Subcutaneous abdominal adipose tissue (tissue), 5 donors: ENCODE measurements around the gene CRMP1.
"Not testable (repeated sequence)": the region's sequence is repeated elsewhere in the genome, so short reads cannot be mapped to it uniquely, and the experiment has no call there.

Source experiments
- H3K27ac ChIP-seq: one replicate; pipeline ENCODE4 v1.7.0; 2013; ENCODE audit warnings: low read depth, mild to moderate bottlenecking, inconsistent platforms, low read length, moderate library complexity
- H3K27me3 ChIP-seq, 5 donors: one replicate each; pipeline ENCODE4 v1.7.0; 2013; ENCODE audit warnings: low read length in 5 of 5, inconsistent platforms in 1 of 5; ENCODE audit not compliant: control insufficient read depth in 5 of 5, insufficient read depth in 4 of 5
- H3K36me3 ChIP-seq, 5 donors: one replicate each; pipeline ENCODE4 v1.7.0; 2013; ENCODE audit warnings: low read length in 5 of 5; ENCODE audit not compliant: control insufficient read depth in 5 of 5, insufficient read depth in 5 of 5
- H3K4me1 ChIP-seq, 5 donors: one replicate each; pipeline ENCODE4 v1.7.0; 2013; ENCODE audit warnings: low read length in 5 of 5, mild to moderate bottlenecking in 3 of 5, moderate library complexity in 1 of 5; ENCODE audit not compliant: control insufficient read depth in 5 of 5, insufficient read depth in 5 of 5
- H3K4me3 ChIP-seq, 5 donors: one replicate each; pipeline ENCODE4 v1.7.0; 2013; ENCODE audit warnings: low read length in 5 of 5, low read depth in 1 of 5
- H3K9ac ChIP-seq, 5 donors: one replicate each; pipeline ENCODE4 v1.7.0; 2013; ENCODE audit warnings: low read length in 5 of 5, mild to moderate bottlenecking in 4 of 5, moderate library complexity in 3 of 5
- H3K9me3 ChIP-seq, 5 donors: one replicate each; pipeline ENCODE4 v1.7.0; 2013; ENCODE audit warnings: low read length in 5 of 5; ENCODE audit not compliant: control insufficient read depth in 5 of 5
- donor health status: healthy.
- donor health status: healthy.
- donor health status: healthy.
- donor health status: healthy.
- donor health status: healthy.

CRMP1 gene

DNA sequence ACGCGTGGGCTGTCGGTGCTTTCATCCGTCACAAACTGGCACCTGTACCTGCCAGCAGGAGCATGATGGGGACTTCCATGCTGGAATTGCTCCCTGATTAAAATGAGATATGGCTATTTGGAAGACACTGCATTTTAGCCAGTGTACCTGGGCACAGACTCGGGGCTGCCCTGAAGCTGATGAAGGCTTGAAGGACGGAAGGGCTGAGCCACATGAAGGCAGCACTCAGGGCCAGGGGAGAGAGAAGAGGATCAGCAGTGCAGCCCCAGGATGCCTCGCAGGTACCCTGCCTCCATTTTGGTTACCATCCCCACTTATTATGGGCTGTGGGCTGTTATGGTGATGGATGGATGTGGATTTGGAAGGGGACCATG, 79.0 kb downstream of the CRMP1 start:
- H3K36me3 ChIP-seq = peaks cover 0 to 54% (median 42%) of the 10 kb centered on the region in 5 donors
- no peak overlapping the region for H3K4me3 ChIP-seq
- H3K27me3 ChIP-seq = no peaks in the 10 kb centered on the region
- no peak overlapping the region for H3K9ac ChIP-seq
- no peaks in the 10 kb centered on the region for H3K4me1 ChIP-seq
- H3K9me3 ChIP-seq = peaks cover 0 to 8% (median 4%) of the 10 kb centered on the region in 5 donors
- no peak overlapping the region for H3K27ac ChIP-seq

GRCh38 chr4:5812506-5813229, 80.2 kb downstream of the CRMP1 start:
- Histone ChIP-seq H3K27me3 (no peaks in the 10 kb centered on the region), H3K4me1 (peaks cover 0 to 5% (median 0%) of the 10 kb centered on the region in 5 donors), H3K9me3 (peaks cover 0 to 8% (median 4%) of the 10 kb centered on the region in 5 donors), H3K36me3 (peaks cover 0 to 61% (median 50%) of the 10 kb centered on the region in 5 donors), H3K9ac (no peak overlapping the region), H3K4me3 (no peak overlapping the region), H3K27ac (no peak overlapping the region)

- H3K27ac ChIP-seq = not testable (repeated sequence)
Observed at GRCh38 chr4:5812057-5812456, 80.8 kb downstream of the CRMP1 start.

GRCh38 chr4:5810770-5811430, 82.0 kb downstream of the CRMP1 start:
- Histone ChIP-seq H3K4me1 (peaks cover 0 to 5% (median 0%) of the 10 kb centered on the region in 5 donors), H3K9ac (no peak overlapping the region), H3K27me3 (no peaks in the 10 kb centered on the region), H3K9me3 (peaks cover 0 to 8% (median 4%) of the 10 kb centered on the region in 5 donors), H3K27ac (no peak overlapping the region), H3K36me3 (peaks cover 0 to 59% (median 46%) of the 10 kb centered on the region in 5 donors), H3K4me3 (no peak overlapping the region)

More at GRCh38 chr4:5812057-5812456, 80.8 kb downstream of the CRMP1 start:
- peaks cover 0 to 61% (median 50%) of the 10 kb centered on the region in 5 donors for H3K36me3 ChIP-seq
- H3K9me3 ChIP-seq, H3K9ac ChIP-seq, H3K4me1 ChIP-seq, H3K4me3 ChIP-seq, H3K27me3 ChIP-seq: not testable (repeated sequence)

DNA sequence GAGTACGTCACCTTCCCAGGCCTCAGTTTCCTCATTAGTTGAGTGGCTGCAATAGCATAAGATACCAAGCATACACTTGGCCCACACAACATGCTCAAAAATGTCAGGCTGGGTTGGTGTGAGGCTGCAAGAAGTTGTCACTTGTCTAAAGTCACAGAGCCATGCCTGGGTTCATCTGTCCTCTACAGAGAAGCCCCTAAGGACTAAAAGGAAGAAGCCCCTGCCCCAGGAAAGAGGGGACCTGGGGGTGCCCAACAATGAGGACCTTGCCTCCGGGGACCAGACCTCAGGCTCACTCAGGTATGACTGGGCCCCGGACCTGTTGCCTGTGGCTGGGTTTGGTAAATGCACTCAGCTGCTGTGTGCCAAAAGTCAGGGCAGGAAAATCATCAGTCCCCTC, 82.7 kb downstream of the CRMP1 start:
- peaks cover 0 to 62% (median 51%) of the 10 kb centered on the region in 5 donors for H3K36me3 ChIP-seq
- H3K9me3 ChIP-seq = peaks cover 0 to 8% (median 4%) of the 10 kb centered on the region in 5 donors
- no peak overlapping the region for H3K9ac ChIP-seq
- no peaks in the 10 kb centered on the region for H3K27me3 ChIP-seq
- H3K27ac ChIP-seq = no peak overlapping the region
- no peak overlapping the region for H3K4me3 ChIP-seq
- peaks cover 0 to 5% (median 0%) of the 10 kb centered on the region in 5 donors for H3K4me1 ChIP-seq

DNA sequence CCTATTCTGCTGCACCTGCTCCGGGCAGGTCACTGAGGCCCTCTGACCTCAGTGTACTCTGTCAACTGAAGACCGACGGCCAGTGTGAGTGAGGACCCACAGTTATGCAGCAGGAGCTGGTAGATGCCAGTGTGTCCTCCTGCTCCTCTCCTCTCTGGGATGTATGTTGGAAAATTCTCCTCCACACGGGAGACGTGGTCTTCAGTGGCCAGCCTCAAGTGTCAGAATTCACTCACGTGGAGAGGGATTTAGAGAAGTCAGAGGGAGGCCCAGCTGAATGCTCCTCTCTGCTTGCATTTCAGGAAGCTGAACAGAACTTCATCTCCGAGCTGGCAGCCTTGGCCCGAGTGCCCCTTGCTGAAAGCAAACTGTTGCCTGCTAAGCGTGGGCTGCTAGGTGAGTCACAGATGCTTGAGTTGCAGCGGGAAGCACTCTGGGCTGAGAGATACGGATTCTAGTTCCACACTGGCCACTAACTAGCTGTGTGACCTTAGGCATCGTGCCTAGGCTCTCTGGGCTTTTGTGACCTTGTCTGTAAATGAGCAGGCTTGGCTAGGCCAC, 83.6 kb downstream of the CRMP1 start:
- Histone ChIP-seq H3K9me3 (peaks cover 0 to 8% (median 4%) of the 10 kb centered on the region in 5 donors), H3K27ac (no peak overlapping the region), H3K4me1 (peaks cover 0 to 5% (median 0%) of the 10 kb centered on the region in 5 donors), H3K27me3 (no peaks in the 10 kb centered on the region), H3K36me3 (peaks cover 0 to 68% (median 59%) of the 10 kb centered on the region in 5 donors), H3K9ac (no peak overlapping the region), H3K4me3 (no peak overlapping the region)

DNA sequence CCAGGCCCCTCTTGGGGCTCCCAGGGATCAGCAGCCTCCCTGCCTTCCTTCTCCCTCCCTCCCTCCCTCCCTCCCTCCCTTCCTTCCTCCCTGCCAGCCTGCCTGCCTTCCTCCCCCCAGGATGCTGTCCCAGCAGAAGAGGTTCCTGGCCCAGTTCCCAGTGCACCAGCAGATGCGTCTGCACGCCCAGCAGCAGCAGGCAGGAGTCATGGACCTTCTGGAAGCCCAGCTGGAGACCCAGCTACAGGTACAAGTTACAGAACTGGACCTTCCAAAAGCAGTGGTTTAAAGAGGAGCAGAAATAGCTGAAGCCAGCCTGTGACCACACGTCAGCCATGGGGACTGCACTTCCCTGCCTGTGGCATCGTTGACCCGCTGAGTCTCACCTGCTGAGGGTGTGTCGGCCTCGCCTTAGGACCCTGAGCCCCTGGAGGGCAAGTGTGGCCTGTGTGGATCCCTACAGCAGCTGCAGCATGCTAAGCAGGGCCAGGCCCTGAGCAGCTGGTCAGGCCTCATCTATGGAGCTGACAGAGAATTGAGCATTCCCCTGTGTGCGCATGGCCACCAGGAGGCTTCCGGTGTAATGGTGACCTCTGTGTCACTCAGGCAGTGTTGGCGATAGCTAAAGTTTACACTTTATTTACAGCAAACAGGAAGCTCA, 84.7 kb downstream of the CRMP1 start:
- no peak overlapping the region for H3K9ac ChIP-seq
- peaks cover 0 to 8% (median 4%) of the 10 kb centered on the region in 5 donors for H3K9me3 ChIP-seq
- no peak overlapping the region for H3K4me3 ChIP-seq
- no peaks in the 10 kb centered on the region for H3K27me3 ChIP-seq
- peaks cover 0 to 5% (median 0%) of the 10 kb centered on the region in 5 donors for H3K4me1 ChIP-seq
- H3K27ac ChIP-seq = no peak overlapping the region
- H3K36me3 ChIP-seq = peaks cover 0 to 67% (median 61%) of the 10 kb centered on the region in 5 donors

DNA sequence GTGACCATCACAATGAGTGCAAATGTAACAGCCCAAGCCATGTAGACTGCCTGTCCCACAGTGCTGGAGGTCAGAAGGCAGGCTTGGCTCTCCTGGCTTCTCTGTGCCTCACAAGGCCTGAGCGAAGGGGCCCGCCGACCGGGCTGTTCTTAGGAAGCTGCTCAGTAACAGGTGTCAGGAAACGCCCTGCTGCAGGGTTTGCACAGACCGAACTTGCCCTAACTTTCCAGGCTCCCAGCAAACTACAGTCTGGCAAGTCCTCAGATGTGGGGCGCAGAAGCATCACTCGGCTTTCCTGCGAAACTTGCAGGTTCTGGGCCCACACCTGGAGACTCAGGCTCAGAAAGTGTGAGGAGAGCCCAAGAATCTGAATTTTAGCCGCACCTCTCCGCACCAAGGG, 87.6 kb downstream of the CRMP1 start:
- H3K4me3 ChIP-seq = no peak overlapping the region
- H3K4me1 ChIP-seq = peaks cover 0 to 5% (median 0%) of the 10 kb centered on the region in 5 donors
- no peak overlapping the region for H3K9ac ChIP-seq
- peaks cover 0 to 5% (median under 1%) of the 10 kb centered on the region in 5 donors for H3K9me3 ChIP-seq
- H3K27ac ChIP-seq = no peak overlapping the region
- peaks cover 0 to 60% (median 52%) of the 10 kb centered on the region in 5 donors for H3K36me3 ChIP-seq
- no peaks in the 10 kb centered on the region for H3K27me3 ChIP-seq

DNA sequence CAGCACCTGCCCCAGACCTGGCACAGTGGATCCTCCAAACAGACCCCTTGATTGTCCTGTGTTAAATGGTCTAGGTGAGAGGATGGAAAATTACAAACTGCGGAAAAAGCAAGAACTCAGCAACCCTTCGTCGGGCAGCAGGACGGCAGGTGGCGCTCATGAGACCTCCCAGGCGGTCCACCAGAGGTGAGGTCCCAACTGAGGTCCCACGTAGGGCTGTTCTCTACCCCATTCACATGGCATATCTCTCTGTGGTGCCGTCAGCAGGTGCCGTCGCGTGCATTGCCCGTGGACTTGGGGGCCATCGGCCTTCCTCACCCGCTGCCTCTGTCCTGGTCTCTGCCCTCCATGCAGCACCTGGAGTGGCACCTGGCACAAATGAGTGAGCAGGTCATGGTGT, 88.2 kb downstream of the CRMP1 start:
- Histone ChIP-seq H3K9me3 (no peaks in the 10 kb centered on the region), H3K36me3 (peaks cover 0 to 54% (median 47%) of the 10 kb centered on the region in 5 donors), H3K27me3 (no peaks in the 10 kb centered on the region), H3K4me1 (peaks cover 0 to 5% (median 0%) of the 10 kb centered on the region in 5 donors), H3K4me3 (no peak overlapping the region), H3K9ac (no peak overlapping the region), H3K27ac (no peak overlapping the region)
